ENCODE measurements around the gene UBE2I.
"Not testable (repeated sequence)": the region's sequence is repeated elsewhere in the genome, so short reads cannot be mapped to it uniquely, and the experiment has no call there.

Gene UBE2I

GRCh38 chr16:1292808-1293207 lies 16.6 kb upstream of the UBE2I start:
- DNase-seq (ENCODE audit: low read depth, low spot score) = not testable (repeated sequence)

- DNase-seq (ENCODE audit: low read depth, low spot score) = no peak
Observed at GRCh38 chr16:1293921-1294656, 15.3 kb upstream of the UBE2I start.

- no peak for DNase-seq (ENCODE audit: low read depth, low spot score)
Observed at GRCh38 chr16:1295465-1295864, 14.0 kb upstream of the UBE2I start.

DNA sequence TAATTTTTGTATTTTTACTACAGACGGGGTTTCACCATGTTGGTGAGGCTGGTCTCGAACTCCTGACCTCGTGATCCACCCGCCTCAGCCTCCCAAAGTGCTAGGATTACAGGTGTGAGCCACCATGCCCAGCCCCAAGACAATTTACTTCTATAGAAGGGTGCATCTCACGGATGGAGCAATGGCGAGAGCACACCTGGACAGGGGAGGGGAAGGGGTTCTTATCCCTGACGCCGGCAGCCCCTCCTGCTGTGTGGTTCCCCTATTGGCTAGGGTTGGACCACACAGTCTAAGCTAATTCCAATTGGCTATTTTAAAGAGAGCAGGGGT lies 12.8 kb upstream of the UBE2I start:
- DNase-seq (ENCODE audit: low read depth, low spot score) = not testable (repeated sequence)

DNA sequence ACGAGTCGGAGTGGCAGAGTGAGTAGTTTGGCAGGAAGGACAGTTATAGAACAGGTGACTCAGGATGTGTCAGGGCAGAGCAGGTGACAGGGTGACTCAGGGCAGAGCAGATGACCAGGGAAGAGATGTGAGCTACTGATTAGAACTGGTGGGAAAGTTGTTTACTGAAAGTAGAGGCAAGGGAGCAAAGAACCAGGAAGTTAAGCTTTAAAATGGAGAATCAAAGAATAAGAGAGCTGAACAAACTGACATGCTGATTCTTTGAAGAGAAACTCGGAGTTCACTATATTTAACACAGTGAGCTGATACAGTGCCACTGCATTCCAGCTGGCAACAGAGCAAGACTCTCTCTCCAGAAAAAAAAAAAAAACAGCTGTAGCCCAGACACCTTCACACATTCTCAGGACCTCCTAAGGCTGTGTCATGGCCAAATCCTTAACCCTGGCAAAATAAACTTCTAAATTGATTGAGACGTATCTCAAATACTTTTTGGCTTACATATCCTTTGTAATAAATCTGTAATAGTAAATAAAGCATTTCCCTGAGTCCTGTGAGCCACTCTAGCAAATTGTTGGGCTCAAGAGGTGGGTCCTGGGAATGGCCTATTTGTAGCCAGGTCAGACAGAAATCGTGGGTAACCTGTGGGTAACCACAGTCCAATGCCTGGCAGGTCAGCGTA lies 12.3 kb upstream of the UBE2I start:
- DNase-seq (ENCODE audit: low read depth, low spot score) = no peak

- DNase-seq (ENCODE audit: low read depth, low spot score) = no peak
Observed at GRCh38 chr16:1298406-1298805, 11.0 kb upstream of the UBE2I start.

GRCh38 chr16:1299012-1299867 lies 10.2 kb upstream of the UBE2I start:
- no peak for DNase-seq (ENCODE audit: low read depth, low spot score)

- DNase-seq (ENCODE audit: low read depth, low spot score) = no peak
Observed at GRCh38 chr16:1299868-1300203, 9.6 kb upstream of the UBE2I start.

GRCh38 chr16:1300664-1301476 lies 8.6 kb upstream of the UBE2I start:
- DNase-seq (ENCODE audit: low read depth, low spot score) = no peak

- DNase-seq (ENCODE audit: low read depth, low spot score) = no peak
Observed at GRCh38 chr16:1301562-1301961, 7.9 kb upstream of the UBE2I start.

GRCh38 chr16:1305823-1306222 lies 3.6 kb upstream of the UBE2I start:
- DNase-seq (ENCODE audit: low read depth, low spot score) = no peak

- DNase-seq (ENCODE audit: low read depth, low spot score) = no peak
Observed at GRCh38 chr16:1306334-1306733, 3.1 kb upstream of the UBE2I start.

- no peak for DNase-seq (ENCODE audit: low read depth, low spot score)
Observed at GRCh38 chr16:1308036-1308976, 1.1 kb upstream of the UBE2I start.

DNA sequence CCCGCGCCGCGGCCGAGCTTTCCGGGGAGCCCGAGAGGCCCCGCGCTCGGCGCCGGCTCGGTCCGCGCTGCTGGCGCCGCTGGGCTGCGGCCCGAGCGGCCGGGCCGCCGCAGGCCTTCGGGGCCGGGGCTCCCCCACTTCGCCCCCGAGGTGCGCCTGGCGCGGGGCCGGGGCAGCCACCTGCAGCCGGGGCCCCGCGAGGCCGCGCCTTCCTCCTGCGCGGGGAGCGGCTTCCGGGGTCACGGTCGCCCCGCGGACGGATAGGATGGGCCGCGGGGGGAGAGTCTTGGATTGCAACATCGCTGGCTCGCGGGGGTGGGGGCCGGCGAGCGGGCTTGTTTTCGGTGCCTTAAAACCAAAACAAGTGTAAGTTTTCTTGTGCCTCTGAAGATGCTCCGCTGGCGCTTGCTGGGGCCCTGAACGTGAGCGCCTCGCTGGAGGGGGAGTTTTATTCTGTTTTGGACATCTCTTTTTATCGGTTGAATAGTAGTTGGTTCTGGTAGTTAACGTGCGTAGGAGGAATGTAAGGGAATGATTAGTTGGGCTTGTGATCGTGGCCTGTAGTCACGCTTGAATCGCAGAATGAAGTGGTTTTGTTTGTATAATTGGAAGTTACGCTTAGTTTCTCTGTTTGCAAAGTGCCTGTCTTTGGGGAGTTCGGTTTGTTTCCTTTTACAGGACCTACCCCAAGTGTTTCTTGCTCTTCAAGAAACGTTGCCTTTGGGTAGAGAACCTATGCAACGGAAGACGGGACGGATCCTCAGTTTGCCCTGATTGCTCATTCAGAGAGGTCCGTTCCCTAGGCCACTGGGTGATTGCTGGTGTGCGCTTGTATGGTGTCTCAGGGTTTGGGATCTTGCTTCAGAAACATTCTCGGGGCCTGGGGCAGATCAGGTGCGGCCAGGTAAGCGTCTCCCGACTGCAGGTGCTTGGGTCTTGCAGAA lies 724 bp downstream of the UBE2I start:
- DNase-seq (ENCODE audit: low read depth, low spot score) = no peak

GRCh38 chr16:1310832-1311200 lies 1.4 kb downstream of the UBE2I start:
- DNase-seq (ENCODE audit: low read depth, low spot score) = no peak

DNA sequence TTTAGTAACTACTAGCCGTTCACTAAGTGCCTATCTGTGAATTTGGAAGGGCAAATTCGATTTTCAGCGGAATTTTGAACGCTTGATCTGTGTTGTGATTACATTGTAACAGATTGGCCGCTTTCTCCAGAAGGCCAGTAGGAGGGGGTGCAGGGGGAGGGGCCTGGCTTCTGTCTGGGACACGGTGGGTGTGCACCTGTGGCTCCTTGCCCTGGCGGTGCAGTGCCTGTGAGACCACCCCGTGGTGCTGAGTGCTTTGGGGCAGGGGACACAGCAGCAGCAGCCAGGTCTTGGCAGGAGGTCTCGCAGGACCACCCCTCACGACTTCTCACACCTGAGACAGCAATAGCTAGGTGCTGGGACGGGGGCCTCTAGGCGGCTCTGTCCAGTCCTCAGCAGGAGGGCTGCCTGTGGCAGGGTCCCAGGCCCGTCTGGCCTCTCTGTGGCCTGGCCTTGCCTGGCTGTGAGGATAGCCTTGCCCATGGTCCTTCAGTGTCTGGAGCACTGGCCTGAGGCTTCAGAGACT lies 1.8 kb downstream of the UBE2I start:
- DNase-seq (ENCODE audit: low read depth, low spot score) = no peak

DNA sequence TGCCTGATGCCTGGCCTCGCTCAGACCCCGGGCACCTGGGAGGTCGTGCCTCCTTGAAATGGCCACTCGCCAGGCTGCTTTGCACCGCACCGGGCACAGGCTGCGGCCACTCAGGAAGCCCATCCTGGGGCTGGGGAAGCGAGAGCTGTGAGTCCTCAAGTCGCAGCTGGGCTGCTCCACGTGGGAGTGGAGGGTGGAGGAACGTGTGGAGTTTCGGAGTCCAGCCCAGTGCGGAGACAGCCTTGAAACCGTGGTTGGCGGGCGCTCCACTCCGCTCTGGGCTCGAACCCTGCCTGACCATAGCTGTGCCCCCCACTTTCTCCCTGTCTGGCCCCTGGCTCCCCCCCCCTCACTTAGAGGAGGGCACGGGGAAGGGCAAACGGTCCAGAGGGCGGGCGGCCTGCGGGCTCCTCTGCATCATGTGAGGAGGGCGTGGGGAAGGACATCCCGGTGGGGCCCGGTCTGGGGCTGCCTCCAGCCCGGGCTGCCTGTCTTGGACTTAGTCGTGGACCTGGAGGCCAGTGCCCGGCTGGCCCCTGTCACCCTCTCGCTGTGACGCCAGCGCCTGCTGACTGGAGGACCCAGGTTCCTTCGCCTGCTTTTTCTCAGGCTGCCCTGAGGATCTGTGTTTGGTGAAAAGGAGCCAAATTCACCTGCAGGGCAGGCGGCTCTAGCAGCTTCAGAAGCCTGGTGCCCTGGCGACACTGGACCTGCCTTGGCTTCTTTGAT lies 2.5 kb downstream of the UBE2I start:
- no peak for DNase-seq (ENCODE audit: low read depth, low spot score)

GRCh38 chr16:1312467-1312816 lies 3.0 kb downstream of the UBE2I start:
- no peak for DNase-seq (ENCODE audit: low read depth, low spot score)

- DNase-seq (ENCODE audit: low read depth, low spot score) = no peak
Observed at GRCh38 chr16:1312903-1313302, 3.5 kb downstream of the UBE2I start.
